IMR-90 (cell line): ENCODE measurements around the gene TTC27. TPM values are rescaled to one million over a fixed set of nuclear protein-coding genes. Genes with fewer than 3 reads are reported as not detected.

Experiments
- ATAC-seq: fragments of 200-7000 bp; cut with Tn5 transposase; 2 replicates; pipeline ENCODE4 v1.9.1; 2020; ENCODE audit warnings: low read depth, mild to moderate bottlenecking, moderate library complexity
- BruUV-seq: library from RNA; stranded (reverse); fragments of 400-500 nt; replicated peaks from 2 replicates; lab custom pipeline; 2021; lab: Mats Ljungman, UMichigan
- CTCF ChIA-PET: fragments of 300-600 bp; formaldehyde crosslinking; extraction: SDS; loops from one replicate; lab custom pipeline; 2021; ENCODE audit warnings: antibody characterized with exemption; lab: Yijun Ruan, JAX
- POLR2A ChIA-PET: fragments of 300-600 bp; sonication (Branson Sonifier 250); formaldehyde crosslinking; loops from one replicate; lab custom pipeline; 2022; ENCODE audit warnings: antibody characterized with exemption; ENCODE audit not compliant: unreplicated experiment; lab: Charles Lee
- DNase-seq: peaks from one replicate; pipeline ENCODE4 v3.0.0; 2013
- H2AFZ ChIP-seq: replicated peaks from 2 replicates; pipeline ENCODE3; 2013; ENCODE audit warnings: low read length, mild to moderate bottlenecking; ENCODE audit not compliant: poor library complexity
- H2AK5ac ChIP-seq: 2 replicates; pipeline ENCODE4 v1.6.1; 2013; ENCODE audit warnings: low read depth, low read length, inconsistent platforms
- H2AK9ac ChIP-seq: replicated peaks from 2 replicates; pipeline ENCODE3; 2013; ENCODE audit warnings: mild to moderate bottlenecking, low read depth, low read length, moderate library complexity; ENCODE audit not compliant: poor library complexity
- H2BK120ac ChIP-seq: 2 replicates; pipeline ENCODE4 v1.6.1; 2013; ENCODE audit warnings: low read depth, low read length, inconsistent platforms
- H2BK15ac ChIP-seq: 3 replicates; pipeline ENCODE4 v1.6.1; 2013; ENCODE audit warnings: low read depth, low read length, inconsistent platforms
- H2BK20ac ChIP-seq: 2 replicates; pipeline ENCODE4 v1.6.1; 2013; ENCODE audit warnings: low read depth, mild to moderate bottlenecking, inconsistent platforms, low read length, moderate library complexity
- H2BK5ac ChIP-seq: 2 replicates; pipeline ENCODE4 v1.6.1; 2013; ENCODE audit warnings: mild to moderate bottlenecking, low read depth, low read length, inconsistent platforms; ENCODE audit not compliant: poor library complexity, severe bottlenecking
- H3K14ac ChIP-seq: replicated peaks from 2 replicates; pipeline ENCODE4 v1.6.1; 2013; ENCODE audit warnings: low read depth, low read length, inconsistent platforms
- H3K18ac ChIP-seq: 2 replicates; pipeline ENCODE4 v1.6.1; 2013; ENCODE audit warnings: low read depth, low read length, control low read depth
- H3K23ac ChIP-seq: 2 replicates; pipeline ENCODE4 v1.6.1; 2013; ENCODE audit warnings: low read depth, low read length, inconsistent platforms
- H3K27ac ChIP-seq: 2 replicates; pipeline ENCODE4 v1.5.1; 2013; ENCODE audit warnings: mild to moderate bottlenecking, control low read depth, low read length; ENCODE audit not compliant: insufficient read depth
- H3K27me3 ChIP-seq: 2 replicates; pipeline ENCODE4 v1.6.1; 2013; ENCODE audit warnings: low read length; ENCODE audit not compliant: control insufficient read depth, insufficient read depth
- H3K36me3 ChIP-seq: 2 replicates; pipeline ENCODE4 v1.6.1; 2013; ENCODE audit warnings: low read length, mixed read lengths; ENCODE audit not compliant: control insufficient read depth, insufficient read depth
- H3K4ac ChIP-seq: 2 replicates; pipeline ENCODE4 v1.6.1; 2013; ENCODE audit warnings: low read depth, low read length, inconsistent platforms
- H3K4me1 ChIP-seq: 2 replicates; pipeline ENCODE4 v1.6.1; 2013; ENCODE audit warnings: low read length, mixed read lengths; ENCODE audit not compliant: control insufficient read depth, insufficient read depth
- H3K4me2 ChIP-seq: 2 replicates; pipeline ENCODE4 v1.6.1; 2013; ENCODE audit warnings: low read depth, mild to moderate bottlenecking, control low read depth, low read length, moderate library complexity
- H3K4me3 ChIP-seq: 2 replicates; pipeline ENCODE4 v1.5.1; 2013; ENCODE audit warnings: low read depth, mild to moderate bottlenecking, control low read depth, low read length, moderate library complexity; ENCODE audit not compliant: insufficient read depth
- H3K56ac ChIP-seq: 2 replicates; pipeline ENCODE4 v1.6.1; 2013; ENCODE audit warnings: low read length, inconsistent platforms; ENCODE audit not compliant: insufficient read depth; ENCODE audit errors: extremely low read depth
- H3K79me1 ChIP-seq, 2 experiments: 2 replicates each; pipeline ENCODE4 v1.6.1; 2013; ENCODE audit warnings: low read length in 2 of 2, inconsistent platforms in 1 of 2, low read depth in 1 of 2
- H3K9ac ChIP-seq: 2 replicates; pipeline ENCODE4 v1.6.1; 2013; ENCODE audit warnings: low read depth, low read length, control low read depth
- H3K9me1 ChIP-seq: 2 replicates; pipeline ENCODE4 v1.6.1; 2013; ENCODE audit warnings: low read length, inconsistent platforms; ENCODE audit not compliant: insufficient read depth
- H3K9me3 ChIP-seq: 2 replicates; pipeline ENCODE4 v1.6.1; 2013; ENCODE audit warnings: low read length; ENCODE audit not compliant: control insufficient read depth, insufficient read depth
- H4K20me1 ChIP-seq: 2 replicates; pipeline ENCODE4 v1.6.1; 2013; ENCODE audit warnings: low read length, inconsistent platforms; ENCODE audit not compliant: insufficient read depth
- H4K5ac ChIP-seq: 2 replicates; pipeline ENCODE4 v1.6.1; 2013; ENCODE audit warnings: mild to moderate bottlenecking, low read depth, low read length, control low read depth
- H4K8ac ChIP-seq, 2 experiments: 2 replicates each; pipeline ENCODE4 v1.6.1; 2013; ENCODE audit warnings: low read depth in 2 of 2, low read length in 2 of 2, control low read depth in 1 of 2, inconsistent platforms in 1 of 2
- H4K91ac ChIP-seq: 2 replicates; pipeline ENCODE4 v1.6.1; 2013; ENCODE audit warnings: low read depth, low read length, inconsistent platforms; ENCODE audit not compliant: insufficient read depth
- BHLHE40 ChIP-seq: fragments of 150-350 bp; IDR thresholded peaks from 2 replicates; pipeline ENCODE4 v1.6.1; 2016; ENCODE audit warnings: mild to moderate bottlenecking, low read depth, low read length
- CEBPB ChIP-seq: IDR thresholded peaks from 2 replicates; pipeline ENCODE4 v1.6.1; 2012; ENCODE audit warnings: low read depth, low read length, improper control_type of control experiment
- CHD1 ChIP-seq: IDR thresholded peaks from 2 replicates; pipeline ENCODE4 v1.6.1; 2012; ENCODE audit warnings: low read depth, low read length, improper control_type of control experiment
- CTCF ChIP-seq: conservative IDR thresholded peaks from 2 replicates; pipeline ENCODE4 v1.5.1; 2012; ENCODE audit warnings: mild to moderate bottlenecking, low read depth, low read length, improper control_type of control experiment
- ELK1 ChIP-seq: fragments of 150-350 bp; IDR thresholded peaks from 2 replicates; pipeline ENCODE4 v1.6.1; 2016; ENCODE audit warnings: low read depth, mild to moderate bottlenecking, low read length, moderate library complexity, borderline replicate concordance
- FOS ChIP-seq: fragments of 150-350 bp; IDR thresholded peaks from 2 replicates; pipeline ENCODE4 v1.6.1; 2016; ENCODE audit warnings: low read depth, low read length
- MAFK ChIP-seq: IDR thresholded peaks from 2 replicates; pipeline ENCODE4 v1.6.1; 2012; ENCODE audit warnings: low read depth, low read length, improper control_type of control experiment
- MAZ ChIP-seq: IDR thresholded peaks from 2 replicates; pipeline ENCODE4 v1.6.1; 2012; ENCODE audit warnings: low read depth, mild to moderate bottlenecking, low read length, improper control_type of control experiment, moderate library complexity, borderline replicate concordance
- MXI1 ChIP-seq: IDR thresholded peaks from 2 replicates; pipeline ENCODE4 v1.6.1; 2012; ENCODE audit warnings: low read depth, mild to moderate bottlenecking, low read length, moderate library complexity, borderline replicate concordance
- NFE2L2 ChIP-seq: fragments of 150-350 bp; IDR thresholded peaks from 2 replicates; pipeline ENCODE4 v1.6.1; 2016; ENCODE audit warnings: low read depth, mild to moderate bottlenecking, low read length
- POLR2A ChIP-seq: IDR thresholded peaks from 2 replicates; pipeline ENCODE4 v1.6.1; 2012; ENCODE audit warnings: mild to moderate bottlenecking, low read depth, low read length
- RAD21 ChIP-seq: IDR thresholded peaks from 2 replicates; pipeline ENCODE4 v1.6.1; 2012; ENCODE audit warnings: low read length, improper control_type of control experiment
- RFX5 ChIP-seq: IDR thresholded peaks from 2 replicates; pipeline ENCODE4 v1.8.0; 2012; ENCODE audit warnings: low read depth, mild to moderate bottlenecking, low read length, moderate library complexity
- SMC3 ChIP-seq: fragments of 150-350 bp; IDR thresholded peaks from 2 replicates; pipeline ENCODE4 v1.6.1; 2016; ENCODE audit warnings: low read depth, mild to moderate bottlenecking, antibody characterized with exemption, low read length, moderate library complexity
- USF2 ChIP-seq: fragments of 150-350 bp; IDR thresholded peaks from 2 replicates; pipeline ENCODE4 v1.6.1; 2017; ENCODE audit warnings: mild to moderate bottlenecking, antibody characterized with exemption, low read length, low read depth
- WGBS, 2 experiments: methylation state at CpG; one replicate each; pipeline versions ENCODE4 v1.1.5 to v1.1.7; 2013; ENCODE audit warnings: missing lambda C conversion rate in 2 of 2; ENCODE audit not compliant: insufficient read length in 1 of 2; ENCODE audit errors: extremely low coverage in 2 of 2; 5-methylcytosine and 5-hydroxymethylcytosine counted together
- dilution Hi-C: fragments of 300-500 bp; cut with HindIII; formaldehyde crosslinking; loops from one replicate; pipeline ENCODE4 v1.14.3; 2018; ENCODE audit warnings: low sequenced_read_pairs; ENCODE audit not compliant: unreplicated experiment
- in situ Hi-C: fragments of 300-500 bp; cut with MboI; formaldehyde crosslinking; loops from 3 replicates; pipeline ENCODE4 v1.14.3; 2019; ENCODE audit warnings: low sequenced_read_pairs, inconsistent platforms, mixed read lengths
- intact Hi-C: fragments of 100-400 bp; cut with micrococcal nuclease; formaldehyde crosslinking; loops from 2 replicates; pipeline ENCODE4 v1.10.0; 2022
- polyA plus RNA-seq, 3 experiments: library from polyadenylated mRNA; depleted of rRNA; stranded (reverse); fragments of >200 nt; gene quantifications; 2 replicates each; pipeline ENCODE4 v1.2.3, GENCODE V29; 2012; ENCODE audit warnings: low replicate concordance in 1 of 3
- total RNA-seq: library from RNA; depleted of rRNA; stranded (reverse); fragments of >200 nt; gene quantifications from 2 replicates; pipeline ENCODE4 v1.2.3, GENCODE V29; 2012

TTC27 gene
- total and polyA plus RNA-seq, 2 of the 4 experiments (the other 2 are of a cell fraction) = 12.7 to 30.5 TPM

- Histone ChIP-seq H3K27me3 (no peaks in the 10 kb centered on the region), H3K4me3 (no peak overlapping the region), H3K4me1 (no peaks in the 10 kb centered on the region; the same call in 1 of the 2 replicates), H4K8ac (no peak overlapping the region), H3K9me1 (no peaks in the 10 kb centered on the region), H2AK5ac (no peak overlapping the region), H2BK20ac (no peak overlapping the region), H2AFZ (no peak overlapping the region), H3K9me3 (no peaks in the 10 kb centered on the region), H4K20me1 (no peaks in the 10 kb centered on the region), H3K56ac (no peak overlapping the region), H2AK9ac (no peak overlapping the region), H3K9ac (no peak overlapping the region), H4K5ac (no peak overlapping the region), H3K4me2 (peak overlapping the region; percentile 36; the same call in 1 of the 2 replicates), H3K79me1 (peaks cover 0 to 6% of the 10 kb centered on the region in 2 experiments; a peak in 3 of 4 replicates), H3K36me3 (peaks cover 5% of the 10 kb centered on the region; the same call in 1 of the 2 replicates), H3K14ac (no peak overlapping the region), H3K18ac (no peak overlapping the region), H3K27ac (no peak overlapping the region), H3K4ac (no peak overlapping the region), H4K91ac (no peak overlapping the region), H2BK120ac (no peak overlapping the region), H3K23ac (no peak overlapping the region), H2BK15ac (no peak overlapping the region), H2BK5ac (no peak overlapping the region)
- ATAC-seq (no peak; the same call in 1 of the 2 replicates), DNase-seq (no peak)
- dilution Hi-C loops (no loop called here), in situ Hi-C loops (no loop called here), intact Hi-C loops (no loop called here)
- BruUV-seq = no TSS peak
- ChIA-PET CTCF (no interaction called here), POLR2A (no interaction called here)
- WGBS, 2 experiments = no CpG with 5 or more reads among the region's 5 CpGs
- no peak for TF ChIP-seq USF2
- no peak for TF ChIP-seq RAD21
- TF ChIP-seq RFX5 = no peak
- TF ChIP-seq SMC3 = no peak
- TF ChIP-seq ELK1 = no peak
- TF ChIP-seq MXI1 = no peak
- TF ChIP-seq MAZ = no peak
- no peak for TF ChIP-seq BHLHE40
- no peak for TF ChIP-seq CEBPB
- TF ChIP-seq CHD1 = no peak
- TF ChIP-seq CTCF = no peak
- no peak for TF ChIP-seq MAFK
- no peak for TF ChIP-seq NFE2L2
- TF ChIP-seq POLR2A = no peak
- TF ChIP-seq FOS = no peak
Measured at GRCh38 chr2:32702303-32703064, 74.6 kb downstream of the TTC27 start.
